Measurements from ENCODE around the gene AMTN.
"Not testable (repeated sequence)": the region's sequence is repeated elsewhere in the genome, so short reads cannot be mapped to it uniquely, and the experiment has no call there.

AMTN gene

GRCh38 chr4:70518269-70518668 lies at the start of gene AMTN:
AMTN (plus strand) TSS chr4:70518569; CDS start chr4:70518778, 209 bp downstream.
- no peak for DNase-seq

- DNase-seq, result no peak
Observed at GRCh38 chr4:70471897-70472296, 46.5 kb upstream of the AMTN start, which contains the start of gene MUC7. MUC7 (plus strand) TSS chr4:70472197; CDS start chr4:70474022, 1,825 bp downstream.

- DNase-seq, result no peak
Observed at GRCh38 chr4:70473679-70474078, 44.7 kb upstream of the AMTN start.

- DNase-seq, result no peak
Observed at GRCh38 chr4:70488748-70489147, 29.6 kb upstream of the AMTN start.

- no peak for DNase-seq
Observed at GRCh38 chr4:70496231-70496630, 22.1 kb upstream of the AMTN start.

GRCh38 chr4:70501838-70502237 lies 16.5 kb upstream of the AMTN start:
- DNase-seq, result not testable (repeated sequence)

GRCh38 chr4:70504733-70505132 lies 13.6 kb upstream of the AMTN start:
- no peak for DNase-seq

GRCh38 chr4:70505151-70505748 lies 13.1 kb upstream of the AMTN start:
- peak; percentile 44 for DNase-seq

- DNase-seq, result no peak
Observed at GRCh38 chr4:70508801-70509200, 9.6 kb upstream of the AMTN start.

- no peak for DNase-seq
Observed at GRCh38 chr4:70511365-70511764, 7.0 kb upstream of the AMTN start.

GRCh38 chr4:70515367-70516250 lies 2.8 kb upstream of the AMTN start:
- DNase-seq, result no peak

- no peak for DNase-seq
Observed at GRCh38 chr4:70518716-70519115, 347 bp downstream of the AMTN start.

GRCh38 chr4:70522626-70523025 lies 4.3 kb downstream of the AMTN start:
- DNase-seq, result no peak

- no peak for DNase-seq
Observed at GRCh38 chr4:70530997-70531396, 12.6 kb downstream of the AMTN start.

- DNase-seq, result no peak
Observed at GRCh38 chr4:70531981-70532380, 13.6 kb downstream of the AMTN start.

GRCh38 chr4:70533211-70533610 lies 14.8 kb downstream of the AMTN start:
- no peak for DNase-seq

- DNase-seq, result no peak
Observed at GRCh38 chr4:70533791-70534190, 15.4 kb downstream of the AMTN start.

- not testable (repeated sequence) for DNase-seq
Observed at GRCh38 chr4:70534886-70535285, 16.5 kb downstream of the AMTN start.

GRCh38 chr4:70538869-70539268 lies 20.5 kb downstream of the AMTN start:
- DNase-seq, result no peak

GRCh38 chr4:70544279-70544868 lies 26.0 kb downstream of the AMTN start:
- DNase-seq, result no peak

- DNase-seq, result no peak
Observed at GRCh38 chr4:70556856-70557255, 38.5 kb downstream of the AMTN start.

- DNase-seq, result peak; percentile 19
Observed at GRCh38 chr4:70559211-70559830, 41.0 kb downstream of the AMTN start.

GRCh38 chr4:70559924-70560323 lies 41.6 kb downstream of the AMTN start:
- DNase-seq, result no peak
